K562 (cell line): ENCODE measurements around the gene ZFR2. TPM values are rescaled to one million over a fixed set of nuclear protein-coding genes. Genes with fewer than 3 reads are reported as not detected.
A peak's percentile ranks its signal among the peaks of the same experiment; 100 is the strongest.

Experiments
- ASH1L ChIP-seq: fragments of 450-650 bp; IDR thresholded peaks from 2 replicates; pipeline ENCODE4 v1.6.1; 2018; ENCODE audit warnings: borderline replicate concordance, mild to moderate bottlenecking, low read depth; ENCODE audit not compliant: partially characterized antibody
- DMBX1 ChIP-seq: fragments of 250-450 bp; sonication (Bioruptor Pico); IDR thresholded peaks from 2 replicates; pipeline ENCODE4 v1.8.0; 2022; ENCODE audit warnings: inconsistent platforms, mild to moderate bottlenecking, moderate library complexity, borderline replicate concordance
- FOS ChIP-seq: IDR thresholded peaks from 3 replicates; pipeline ENCODE4 v1.6.1; 2011; ENCODE audit not compliant: insufficient read length; ENCODE audit errors: extremely low read depth
- NCOA6 ChIP-seq: fragments of 450-650 bp; IDR thresholded peaks from 2 replicates; pipeline ENCODE4 v1.6.1; 2017; ENCODE audit warnings: mild to moderate bottlenecking
- RBM39 ChIP-seq: fragments of 200-400 bp; formaldehyde crosslinking; optimal IDR thresholded peaks from 2 replicates; pipeline ENCODE3; 2018; ENCODE audit warnings: low read depth, low read length
- SNIP1 ChIP-seq: fragments of 450-650 bp; IDR thresholded peaks from 2 replicates; pipeline ENCODE4 v1.7.1; 2017; ENCODE audit warnings: low read depth, mild to moderate bottlenecking
- TEAD4 ChIP-seq, 2 experiments: sonication (generic) in 1 of 2; formaldehyde crosslinking in 1 of 2; IDR thresholded peaks; 2 replicates each; pipeline versions ENCODE4 v1.6.1 to v1.8.0; 2012 to 2022; ENCODE audit warnings: borderline replicate concordance in 1 of 2, inconsistent platforms in 1 of 2, low read length in 1 of 2, mild to moderate bottlenecking in 1 of 2, missing genetic modification reagents in 1 of 2
- XRCC5 ChIP-seq: fragments of 200-400 bp; formaldehyde crosslinking; IDR thresholded peaks from 2 replicates; pipeline ENCODE4 v1.6.1; 2017; ENCODE audit warnings: low read depth, mild to moderate bottlenecking, low read length
- ZKSCAN8 ChIP-seq: fragments of 200-800 bp; sonication (Bioruptor generic); IDR thresholded peaks from 2 replicates; pipeline ENCODE4 v1.6.1; 2016; ENCODE audit warnings: missing genetic modification characterization, missing compliant biosample characterization
- ZNF232 ChIP-seq: sonication (generic); formaldehyde crosslinking; IDR thresholded peaks from 2 replicates; pipeline ENCODE4 v1.8.0; 2022; ENCODE audit warnings: mild to moderate bottlenecking, missing genetic modification reagents
- polyA plus RNA-seq, 8 experiments: library from polyadenylated mRNA; depleted of rRNA in 4 of 8; stranded (reverse) in 5 of 8; unstranded in 3 of 8; fragments of >200 nt; fragmentation: Nextera tagmentation in 2 of 8; fragmentation: Illumina TruSeq in 1 of 8; extraction: Ambion mirVana in 2 of 8; extraction: Trizol in 1 of 8; gene quantifications; 2 replicates each; pipeline versions ENCODE4 v1.2.1 to v1.2.3, GENCODE V29; 2011 to 2014; ENCODE audit warnings: inconsistent platforms in 1 of 8, missing spikeins in 1 of 8
- total RNA-seq, 7 experiments: library from RNA; depleted of rRNA in 6 of 7; stranded (reverse); fragments of >200 nt in 6 of 7; fragmentation: Illumina TruSeq in 2 of 7; extraction: Trizol in 2 of 7; gene quantifications; 2 replicates each; pipeline versions ENCODE4 v1.2.1 to v1.2.3, GENCODE V29; 2011 to 2021; ENCODE audit warnings: low replicate concordance in 1 of 7
- TF ChIP-seq, protein P1 (sequence below): fragments of 450-650 bp; IDR thresholded peaks from 2 replicates; pipeline ENCODE4 v1.6.1; 2017; ENCODE audit warnings: antibody characterized with exemption
- TF ChIP-seq, protein P2 (sequence below): fragments of 250-450 bp; sonication (Bioruptor Pico); IDR thresholded peaks from 2 replicates; pipeline ENCODE4 v1.8.0; 2022; ENCODE audit warnings: inconsistent platforms, mild to moderate bottlenecking, moderate library complexity, borderline replicate concordance
- TF ChIP-seq, protein P3 (sequence below): fragments of 450-650 bp; IDR thresholded peaks from 2 replicates; pipeline ENCODE4 v1.6.1; 2016; ENCODE audit warnings: borderline replicate concordance
- TF ChIP-seq, protein P4 (sequence below): sonication (generic); formaldehyde crosslinking; IDR thresholded peaks from 2 replicates; pipeline ENCODE4 v1.8.0; 2023; ENCODE audit warnings: mild to moderate bottlenecking, missing genetic modification reagents

ZFR2 gene
- total and polyA plus RNA-seq, 9 of the 15 experiments (the other 6 are each of a cell fraction or from before 2014, with no cell fraction given), result 0.03 to 0.59 (median 0.07) TPM; not detected in 6

- TF ChIP-seq, protein P1, sequence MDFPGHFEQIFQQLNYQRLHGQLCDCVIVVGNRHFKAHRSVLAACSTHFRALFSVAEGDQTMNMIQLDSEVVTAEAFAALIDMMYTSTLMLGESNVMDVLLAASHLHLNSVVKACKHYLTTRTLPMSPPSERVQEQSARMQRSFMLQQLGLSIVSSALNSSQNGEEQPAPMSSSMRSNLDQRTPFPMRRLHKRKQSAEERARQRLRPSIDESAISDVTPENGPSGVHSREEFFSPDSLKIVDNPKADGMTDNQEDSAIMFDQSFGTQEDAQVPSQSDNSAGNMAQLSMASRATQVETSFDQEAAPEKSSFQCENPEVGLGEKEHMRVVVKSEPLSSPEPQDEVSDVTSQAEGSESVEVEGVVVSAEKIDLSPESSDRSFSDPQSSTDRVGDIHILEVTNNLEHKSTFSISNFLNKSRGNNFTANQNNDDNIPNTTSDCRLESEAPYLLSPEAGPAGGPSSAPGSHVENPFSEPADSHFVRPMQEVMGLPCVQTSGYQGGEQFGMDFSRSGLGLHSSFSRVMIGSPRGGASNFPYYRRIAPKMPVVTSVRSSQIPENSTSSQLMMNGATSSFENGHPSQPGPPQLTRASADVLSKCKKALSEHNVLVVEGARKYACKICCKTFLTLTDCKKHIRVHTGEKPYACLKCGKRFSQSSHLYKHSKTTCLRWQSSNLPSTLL, result 0 out of 2 replicates have a peak, but pooled peaks have one; percentile 48
- TF ChIP-seq, protein P2, sequence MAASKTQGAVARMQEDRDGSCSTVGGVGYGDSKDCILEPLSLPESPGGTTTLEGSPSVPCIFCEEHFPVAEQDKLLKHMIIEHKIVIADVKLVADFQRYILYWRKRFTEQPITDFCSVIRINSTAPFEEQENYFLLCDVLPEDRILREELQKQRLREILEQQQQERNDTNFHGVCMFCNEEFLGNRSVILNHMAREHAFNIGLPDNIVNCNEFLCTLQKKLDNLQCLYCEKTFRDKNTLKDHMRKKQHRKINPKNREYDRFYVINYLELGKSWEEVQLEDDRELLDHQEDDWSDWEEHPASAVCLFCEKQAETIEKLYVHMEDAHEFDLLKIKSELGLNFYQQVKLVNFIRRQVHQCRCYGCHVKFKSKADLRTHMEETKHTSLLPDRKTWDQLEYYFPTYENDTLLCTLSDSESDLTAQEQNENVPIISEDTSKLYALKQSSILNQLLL, result no peak
- TF ChIP-seq, protein P3, sequence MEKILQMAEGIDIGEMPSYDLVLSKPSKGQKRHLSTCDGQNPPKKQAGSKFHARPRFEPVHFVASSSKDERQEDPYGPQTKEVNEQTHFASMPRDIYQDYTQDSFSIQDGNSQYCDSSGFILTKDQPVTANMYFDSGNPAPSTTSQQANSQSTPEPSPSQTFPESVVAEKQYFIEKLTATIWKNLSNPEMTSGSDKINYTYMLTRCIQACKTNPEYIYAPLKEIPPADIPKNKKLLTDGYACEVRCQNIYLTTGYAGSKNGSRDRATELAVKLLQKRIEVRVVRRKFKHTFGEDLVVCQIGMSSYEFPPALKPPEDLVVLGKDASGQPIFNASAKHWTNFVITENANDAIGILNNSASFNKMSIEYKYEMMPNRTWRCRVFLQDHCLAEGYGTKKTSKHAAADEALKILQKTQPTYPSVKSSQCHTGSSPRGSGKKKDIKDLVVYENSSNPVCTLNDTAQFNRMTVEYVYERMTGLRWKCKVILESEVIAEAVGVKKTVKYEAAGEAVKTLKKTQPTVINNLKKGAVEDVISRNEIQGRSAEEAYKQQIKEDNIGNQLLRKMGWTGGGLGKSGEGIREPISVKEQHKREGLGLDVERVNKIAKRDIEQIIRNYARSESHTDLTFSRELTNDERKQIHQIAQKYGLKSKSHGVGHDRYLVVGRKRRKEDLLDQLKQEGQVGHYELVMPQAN, result peak; percentile 83
- TF ChIP-seq SNIP1, result no peak
- peak; percentile 85 for TF ChIP-seq NCOA6
- TF ChIP-seq, protein P4, sequence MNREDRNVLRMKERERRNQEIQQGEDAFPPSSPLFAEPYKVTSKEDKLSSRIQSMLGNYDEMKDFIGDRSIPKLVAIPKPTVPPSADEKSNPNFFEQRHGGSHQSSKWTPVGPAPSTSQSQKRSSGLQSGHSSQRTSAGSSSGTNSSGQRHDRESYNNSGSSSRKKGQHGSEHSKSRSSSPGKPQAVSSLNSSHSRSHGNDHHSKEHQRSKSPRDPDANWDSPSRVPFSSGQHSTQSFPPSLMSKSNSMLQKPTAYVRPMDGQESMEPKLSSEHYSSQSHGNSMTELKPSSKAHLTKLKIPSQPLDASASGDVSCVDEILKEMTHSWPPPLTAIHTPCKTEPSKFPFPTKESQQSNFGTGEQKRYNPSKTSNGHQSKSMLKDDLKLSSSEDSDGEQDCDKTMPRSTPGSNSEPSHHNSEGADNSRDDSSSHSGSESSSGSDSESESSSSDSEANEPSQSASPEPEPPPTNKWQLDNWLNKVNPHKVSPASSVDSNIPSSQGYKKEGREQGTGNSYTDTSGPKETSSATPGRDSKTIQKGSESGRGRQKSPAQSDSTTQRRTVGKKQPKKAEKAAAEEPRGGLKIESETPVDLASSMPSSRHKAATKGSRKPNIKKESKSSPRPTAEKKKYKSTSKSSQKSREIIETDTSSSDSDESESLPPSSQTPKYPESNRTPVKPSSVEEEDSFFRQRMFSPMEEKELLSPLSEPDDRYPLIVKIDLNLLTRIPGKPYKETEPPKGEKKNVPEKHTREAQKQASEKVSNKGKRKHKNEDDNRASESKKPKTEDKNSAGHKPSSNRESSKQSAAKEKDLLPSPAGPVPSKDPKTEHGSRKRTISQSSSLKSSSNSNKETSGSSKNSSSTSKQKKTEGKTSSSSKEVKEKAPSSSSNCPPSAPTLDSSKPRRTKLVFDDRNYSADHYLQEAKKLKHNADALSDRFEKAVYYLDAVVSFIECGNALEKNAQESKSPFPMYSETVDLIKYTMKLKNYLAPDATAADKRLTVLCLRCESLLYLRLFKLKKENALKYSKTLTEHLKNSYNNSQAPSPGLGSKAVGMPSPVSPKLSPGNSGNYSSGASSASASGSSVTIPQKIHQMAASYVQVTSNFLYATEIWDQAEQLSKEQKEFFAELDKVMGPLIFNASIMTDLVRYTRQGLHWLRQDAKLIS (CRISPR knock-in tag), result peak; percentile 69; the same call in 1 of the 2 replicates
- no peak for TF ChIP-seq XRCC5
- TF ChIP-seq ASH1L, result peak; percentile 67
- no peak for TF ChIP-seq RBM39
- TF ChIP-seq TEAD4 (IDR thresholded peaks at IDR 0.05; ENCODE audit: low read length), result 0 out of 2 replicates have a peak, but pooled peaks have one; percentile 25
- TF ChIP-seq TEAD4 (CRISPR knock-in tag; IDR thresholded peaks at IDR 0.05; ENCODE audit: borderline replicate concordance), result no peak
- no peak; the same call in 1 of the 2 replicates for TF ChIP-seq DMBX1 (CRISPR knock-in tag)
- TF ChIP-seq FOS, result no peak
- no peak for TF ChIP-seq ZNF232 (CRISPR knock-in tag)
- TF ChIP-seq ZKSCAN8 (CRISPR knock-in tag), result peak; percentile 51; the same call in 1 of the 2 replicates
Observed at GRCh38 chr19:3761382-3762129, 107.3 kb downstream of the ZFR2 start, which contains the start of gene APBA3 (continued).
